Skeletal muscle satellite cell (primary cell): Measurements from ENCODE around the gene UROC1.

Source experiments
- H3K27me3 ChIP-seq: 2 replicates; pipeline ENCODE4 v1.7.0; 2013; ENCODE audit warnings: low read length; ENCODE audit not compliant: control insufficient read depth, insufficient read depth
- H3K36me3 ChIP-seq: 2 replicates; pipeline ENCODE4 v1.7.0; 2013; ENCODE audit warnings: mild to moderate bottlenecking, control low read depth, low read length; ENCODE audit not compliant: insufficient read depth
- H3K4me1 ChIP-seq: 2 replicates; pipeline ENCODE4 v1.7.0; 2013; ENCODE audit warnings: low read length; ENCODE audit not compliant: control insufficient read depth, insufficient read depth
- H3K4me2 ChIP-seq: 2 replicates; pipeline ENCODE4 v1.7.0; 2013; ENCODE audit warnings: mild to moderate bottlenecking, low read length
- H3K4me3 ChIP-seq: 2 replicates; pipeline ENCODE4 v1.7.0; 2013; ENCODE audit warnings: low read length
- H3K9ac ChIP-seq: 2 replicates; pipeline ENCODE4 v1.7.0; 2013; ENCODE audit warnings: mild to moderate bottlenecking, low read depth, low read length, moderate library complexity
- H3K9me3 ChIP-seq: replicated peaks from 2 replicates; pipeline ENCODE4 v1.7.0; 2013; ENCODE audit warnings: mild to moderate bottlenecking, control low read depth, low read length

Gene UROC1

DNA sequence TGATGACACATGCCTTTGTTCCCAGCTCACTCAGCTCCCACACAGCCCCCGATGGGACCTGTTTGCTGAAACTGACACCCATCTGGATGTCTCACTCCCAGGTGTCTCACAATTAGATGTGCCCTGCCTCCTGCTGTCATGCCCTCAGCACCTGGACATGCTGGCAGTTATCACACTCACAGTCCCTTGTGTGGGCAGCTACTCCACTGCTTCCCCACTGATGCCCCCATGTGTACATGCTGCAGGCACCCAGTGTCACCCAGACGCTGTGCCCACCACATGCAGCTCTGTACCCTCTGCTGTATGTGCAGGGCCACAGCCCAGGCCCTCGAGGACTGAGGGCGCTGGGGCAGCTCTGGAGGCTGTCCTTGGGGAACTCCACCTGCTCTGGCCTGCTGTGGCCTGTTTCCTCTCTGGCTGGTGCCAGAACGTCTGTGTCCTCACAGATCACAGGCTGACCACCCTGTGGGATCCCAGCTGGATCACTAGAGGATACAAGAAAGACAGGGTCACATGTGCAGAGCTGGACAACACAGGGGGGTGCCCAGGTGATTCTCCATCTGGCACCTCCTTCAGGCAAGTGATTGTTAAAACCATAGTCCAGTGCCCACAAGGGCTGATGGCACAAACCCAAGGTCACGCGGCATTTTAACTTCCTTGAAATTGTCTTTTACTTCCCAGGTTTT is 27.2 kb upstream of the UROC1 start:
- Histone ChIP-seq H3K4me3 (no peak overlapping the region), H3K27me3 (peaks cover 77% of the 10 kb centered on the region), H3K4me1 (peaks cover 16% of the 10 kb centered on the region), H3K9ac (no peak overlapping the region), H3K9me3 (no peaks in the 10 kb centered on the region), H3K4me2 (no peak overlapping the region), H3K36me3 (no peaks in the 10 kb centered on the region)

DNA sequence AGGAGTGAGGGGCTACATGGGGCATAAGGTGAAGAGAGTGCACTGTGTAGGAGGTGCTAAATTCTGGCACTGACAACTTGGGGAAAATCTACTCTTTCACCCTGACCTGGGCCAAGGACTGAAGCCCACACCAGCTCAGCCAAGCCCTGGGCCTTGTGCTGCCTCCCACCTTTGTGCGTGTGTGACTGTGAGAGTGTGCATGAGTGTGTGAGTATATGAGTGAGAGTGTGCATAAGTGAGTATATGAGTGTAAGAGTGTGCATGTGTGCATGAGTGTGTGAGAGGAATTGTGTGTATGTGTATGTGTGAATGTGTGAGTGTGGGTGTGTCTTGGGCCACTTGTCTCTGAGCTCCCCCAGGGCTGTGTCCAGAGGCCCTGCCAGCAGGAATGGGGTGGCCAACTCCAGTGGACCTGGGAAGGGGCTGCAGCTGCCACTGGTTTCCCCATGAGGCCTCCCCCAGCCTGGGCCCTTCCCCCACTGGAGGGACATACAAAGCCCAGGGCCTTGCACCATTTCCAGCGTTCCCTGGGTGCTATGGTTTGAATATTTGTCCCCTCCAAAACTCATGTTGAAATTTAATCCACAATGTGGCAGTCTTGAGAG is 26.0 kb upstream of the UROC1 start:
- Histone ChIP-seq H3K27me3 (peaks cover 70% of the 10 kb centered on the region), H3K9ac (no peak overlapping the region), H3K36me3 (no peaks in the 10 kb centered on the region), H3K4me1 (peaks cover 16% of the 10 kb centered on the region), H3K9me3 (no peaks in the 10 kb centered on the region), H3K4me2 (no peak overlapping the region), H3K4me3 (no peak overlapping the region)

DNA sequence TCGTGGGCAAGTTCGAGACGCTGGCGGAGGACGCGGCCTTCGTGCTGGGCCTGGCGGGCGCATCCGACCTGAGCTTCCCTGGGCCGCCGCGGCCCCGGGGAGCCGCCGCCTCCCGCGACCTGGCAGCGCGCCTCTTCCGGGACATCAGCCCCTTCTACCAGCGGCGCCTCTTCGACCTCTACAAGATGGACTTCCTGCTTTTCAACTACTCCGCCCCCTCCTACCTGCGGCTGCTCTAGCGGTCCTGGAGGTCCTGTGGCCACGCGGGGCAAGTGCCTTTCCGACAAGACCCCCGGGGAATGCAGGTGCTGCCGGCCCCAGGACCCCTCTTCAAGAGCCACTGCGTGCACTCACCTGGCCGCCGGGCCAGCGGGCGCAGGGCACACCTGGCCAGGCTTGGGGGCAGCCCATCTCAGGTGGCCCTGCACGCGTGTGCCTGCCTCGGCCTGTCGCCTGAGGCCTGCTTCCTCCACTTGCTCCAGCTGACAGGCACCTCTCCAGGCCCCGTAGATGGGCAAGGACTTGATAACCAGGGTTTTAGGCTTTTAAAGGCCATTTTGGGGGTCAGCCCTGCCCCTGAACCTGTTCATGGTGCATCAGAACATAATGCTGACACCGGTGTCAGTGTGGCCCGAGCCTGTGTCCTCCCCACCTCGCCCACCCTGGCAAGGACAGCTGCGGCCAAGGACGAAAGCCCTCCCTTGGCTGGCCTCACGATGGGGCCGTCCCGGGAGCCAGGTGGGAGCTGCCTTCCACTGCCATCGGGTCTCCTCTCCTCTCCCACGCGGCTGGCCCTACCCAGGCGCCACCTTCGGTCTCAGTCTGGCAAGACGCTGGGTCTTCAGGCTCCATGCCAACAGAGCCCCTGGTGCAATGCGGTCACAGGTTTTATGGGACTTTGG is 25.0 kb upstream of the UROC1 start:
- Histone ChIP-seq H3K4me2 (no peak overlapping the region), H3K9ac (no peak overlapping the region), H3K9me3 (no peaks in the 10 kb centered on the region), H3K36me3 (no peaks in the 10 kb centered on the region), H3K4me3 (no peak overlapping the region), H3K4me1 (peaks cover 16% of the 10 kb centered on the region), H3K27me3 (peaks cover 72% of the 10 kb centered on the region)

DNA sequence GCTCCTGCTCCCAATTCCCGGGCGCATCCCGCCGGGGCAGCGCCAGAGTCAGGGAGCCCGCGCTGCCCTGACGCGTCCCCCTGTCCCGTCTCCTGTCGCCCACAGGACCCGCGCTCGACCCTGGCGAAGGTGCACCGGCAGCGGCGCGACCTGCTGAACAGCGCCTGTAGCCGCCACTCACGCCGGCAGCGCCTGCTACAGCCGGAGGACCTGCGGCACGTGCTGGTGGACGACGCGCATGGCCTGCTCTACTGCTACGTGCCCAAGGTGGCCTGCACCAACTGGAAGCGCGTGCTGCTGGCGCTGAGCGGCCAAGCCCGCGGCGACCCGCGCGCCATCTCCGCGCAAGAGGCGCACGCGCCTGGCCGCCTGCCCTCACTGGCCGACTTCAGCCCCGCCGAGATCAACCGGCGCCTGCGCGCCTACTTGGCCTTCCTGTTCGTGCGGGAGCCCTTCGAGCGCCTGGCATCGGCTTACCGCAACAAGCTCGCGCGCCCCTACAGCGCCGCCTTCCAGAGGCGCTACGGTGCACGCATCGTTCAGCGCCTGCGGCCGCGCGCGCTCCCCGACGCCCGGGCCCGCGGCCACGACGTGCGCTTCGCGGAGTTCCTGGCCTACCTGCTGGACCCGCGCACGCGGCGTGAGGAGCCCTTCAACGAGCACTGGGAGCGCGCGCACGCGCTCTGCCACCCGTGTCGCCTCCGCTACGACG is 24.2 kb upstream of the UROC1 start:
- Histone ChIP-seq H3K4me3 (no peak overlapping the region), H3K4me1 (peaks cover 16% of the 10 kb centered on the region), H3K9me3 (no peaks in the 10 kb centered on the region), H3K27me3 (peaks cover 69% of the 10 kb centered on the region), H3K4me2 (no peak overlapping the region), H3K36me3 (no peaks in the 10 kb centered on the region), H3K9ac (no peak overlapping the region)

DNA sequence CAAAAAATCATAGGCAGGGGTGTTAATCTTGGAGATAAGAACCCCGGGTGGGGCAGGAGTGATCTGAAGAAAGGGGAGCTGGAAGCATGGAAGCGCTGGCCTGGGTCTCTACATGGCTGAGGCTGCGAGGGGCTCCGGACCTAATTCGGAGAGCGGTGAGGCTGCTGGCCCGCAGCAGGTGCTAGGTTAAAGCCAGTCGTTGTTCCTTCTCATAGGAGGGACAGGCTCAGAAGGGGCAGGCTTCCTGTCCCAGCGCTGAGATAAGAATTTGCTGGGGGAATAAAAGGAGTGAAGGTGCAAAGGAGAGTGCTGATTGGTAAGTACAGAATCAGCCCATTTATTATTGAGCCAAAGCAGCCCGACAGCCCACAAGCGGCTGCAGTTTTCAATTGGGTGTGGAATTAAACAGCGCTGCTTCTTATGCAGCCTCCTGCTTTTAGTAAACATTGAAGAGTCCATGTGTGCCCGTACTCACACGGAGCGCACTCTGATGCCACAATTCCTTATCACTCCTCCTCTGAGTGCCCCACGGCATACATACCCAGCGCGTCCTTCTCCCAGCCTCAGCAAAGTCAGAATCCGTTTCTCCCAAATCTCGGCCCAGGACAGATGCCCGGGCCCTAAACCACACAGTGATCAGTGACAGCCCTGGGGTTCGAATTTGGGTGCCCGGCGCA is 23.5 kb upstream of the UROC1 start:
- H3K27me3 ChIP-seq: peaks cover 64% of the 10 kb centered on the region
- no peaks in the 10 kb centered on the region for H3K9me3 ChIP-seq
- peak overlapping the region; percentile 32 for H3K4me2 ChIP-seq
- H3K4me1 ChIP-seq: peaks cover 16% of the 10 kb centered on the region
- H3K9ac ChIP-seq: no peak overlapping the region
- H3K36me3 ChIP-seq: no peaks in the 10 kb centered on the region
- H3K4me3 ChIP-seq: no peak overlapping the region

DNA sequence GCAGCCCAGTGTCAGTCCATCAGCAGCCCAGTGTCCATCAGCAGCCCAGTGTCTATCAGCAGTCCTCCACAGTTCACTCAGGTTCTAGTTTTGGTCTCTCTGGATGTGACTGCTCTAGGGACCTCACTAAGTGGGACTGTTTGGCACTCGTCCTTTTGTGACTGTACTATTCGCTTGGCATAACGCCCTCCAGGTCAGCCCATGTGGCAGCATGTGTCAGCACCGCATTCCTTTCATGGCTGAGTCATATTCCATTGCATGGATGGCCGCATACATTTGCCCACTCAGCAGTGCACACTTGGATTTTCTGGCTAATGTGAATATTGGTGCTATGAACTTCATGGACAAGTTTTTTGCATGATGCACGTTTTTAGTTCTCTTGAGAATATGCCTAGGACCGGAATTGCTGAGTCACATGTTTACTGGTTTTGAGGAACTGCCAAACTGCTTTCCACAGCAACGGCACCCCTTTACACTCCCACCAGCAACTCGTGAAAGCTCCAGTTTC is 22.8 kb upstream of the UROC1 start:
- Histone ChIP-seq H3K36me3 (no peaks in the 10 kb centered on the region), H3K4me2 (peak overlapping the region; percentile 32), H3K9ac (no peak overlapping the region), H3K4me3 (no peak overlapping the region), H3K4me1 (peaks cover 16% of the 10 kb centered on the region), H3K9me3 (no peaks in the 10 kb centered on the region), H3K27me3 (peaks cover 64% of the 10 kb centered on the region)

DNA sequence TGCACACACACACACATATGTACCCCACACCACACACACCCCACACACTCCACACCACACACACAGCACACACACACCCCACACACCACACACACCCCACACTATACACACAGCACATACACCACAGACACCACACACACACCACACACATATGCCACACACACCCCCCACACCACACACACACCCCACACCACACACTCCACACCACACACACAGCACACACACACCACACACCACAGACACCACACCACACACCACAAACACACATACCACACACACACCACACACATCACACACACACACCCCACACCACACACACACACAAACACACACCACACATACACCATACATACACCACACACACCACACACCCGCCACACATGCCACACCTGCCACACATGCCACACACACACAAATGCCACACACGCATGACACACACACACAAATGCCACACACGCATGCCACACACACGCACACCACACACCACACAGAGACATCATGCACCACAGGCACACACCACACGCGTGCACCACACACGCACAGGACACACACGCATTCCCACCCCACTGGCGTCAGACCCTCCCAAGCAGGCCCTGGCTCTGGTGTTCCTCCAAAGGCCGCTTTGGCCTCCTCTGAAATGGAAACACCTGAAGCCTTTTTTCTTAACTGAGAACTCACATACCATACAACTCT is 22.1 kb upstream of the UROC1 start:
- Histone ChIP-seq H3K4me1 (peaks cover 16% of the 10 kb centered on the region), H3K9me3 (no peaks in the 10 kb centered on the region), H3K36me3 (no peaks in the 10 kb centered on the region), H3K27me3 (peaks cover 64% of the 10 kb centered on the region), H3K9ac (no peak overlapping the region), H3K4me3 (no peak overlapping the region), H3K4me2 (no peak overlapping the region)

DNA sequence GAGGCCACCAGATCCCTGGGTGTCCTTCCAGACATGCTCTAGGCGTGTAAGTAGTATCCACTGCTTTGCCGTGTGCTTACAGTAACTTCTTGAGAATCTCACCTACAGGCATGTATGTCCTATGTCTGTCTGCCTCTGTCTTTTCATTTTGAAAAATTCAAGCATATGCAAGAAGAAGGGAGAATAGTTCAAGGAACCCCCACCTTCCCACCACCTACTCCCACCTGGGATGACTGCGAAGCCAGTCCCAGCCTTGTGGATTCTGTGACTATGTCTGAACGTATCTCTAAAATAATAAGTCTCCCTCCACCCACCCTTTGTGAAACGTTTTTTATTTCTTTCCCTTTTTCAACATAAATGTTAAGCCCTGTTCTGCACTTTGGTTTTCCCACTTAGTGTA is 21.4 kb upstream of the UROC1 start:
- Histone ChIP-seq H3K27me3 (peaks cover 67% of the 10 kb centered on the region), H3K9me3 (no peaks in the 10 kb centered on the region), H3K4me1 (peaks cover 16% of the 10 kb centered on the region), H3K4me3 (no peak overlapping the region), H3K4me2 (no peak overlapping the region), H3K9ac (no peak overlapping the region), H3K36me3 (no peaks in the 10 kb centered on the region)

DNA sequence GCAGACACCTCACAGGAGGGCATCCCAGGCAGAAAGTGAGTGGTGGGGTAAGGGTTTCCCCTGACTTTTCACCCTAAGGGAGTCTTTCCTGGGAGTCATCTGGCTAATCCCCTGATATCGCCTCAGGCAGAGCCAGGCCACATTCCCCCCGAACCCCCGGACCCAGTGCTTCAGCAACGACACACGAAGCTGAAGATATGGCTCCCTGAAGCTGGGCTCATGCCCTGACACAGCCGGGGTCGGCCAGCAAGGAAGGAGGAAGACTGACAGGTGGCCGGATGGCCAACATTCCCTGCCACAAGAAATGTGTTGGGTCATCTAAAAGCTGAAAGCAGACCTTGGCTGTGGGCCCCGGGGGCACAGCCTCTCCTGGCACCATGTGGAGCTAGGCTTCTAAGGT is 20.7 kb upstream of the UROC1 start:
- Histone ChIP-seq H3K4me3 (no peak overlapping the region), H3K36me3 (no peaks in the 10 kb centered on the region), H3K4me1 (peaks cover 16% of the 10 kb centered on the region), H3K27me3 (peaks cover 71% of the 10 kb centered on the region), H3K9me3 (no peaks in the 10 kb centered on the region), H3K9ac (no peak overlapping the region), H3K4me2 (no peak overlapping the region)

DNA sequence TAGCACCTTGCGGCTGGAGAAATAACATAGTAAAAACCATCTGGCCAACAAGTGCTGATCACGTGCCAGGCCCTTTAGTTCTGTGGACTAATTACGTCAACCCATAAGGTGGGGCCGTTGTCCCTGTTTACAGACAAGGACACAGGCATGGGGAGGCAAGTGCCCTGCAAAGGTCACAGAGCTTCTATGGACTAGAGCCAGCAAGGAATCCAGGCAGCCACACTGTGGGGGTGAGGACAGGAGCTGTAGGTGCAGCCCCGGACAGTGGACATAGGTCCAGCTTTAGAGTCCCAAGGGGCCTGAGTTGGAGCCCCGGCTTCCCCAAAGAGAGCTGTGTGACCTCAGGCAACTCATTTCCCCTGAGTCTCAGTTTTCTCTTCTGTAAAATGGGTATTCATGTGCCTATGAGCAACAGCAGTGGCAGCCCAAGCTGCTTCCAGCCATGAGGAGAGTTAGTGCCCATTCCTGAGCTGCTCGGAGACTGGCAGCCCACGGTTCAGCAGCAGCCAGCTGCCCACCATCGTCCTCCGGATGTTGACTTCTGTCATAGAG is 20.2 kb upstream of the UROC1 start:
- H3K36me3 ChIP-seq: no peaks in the 10 kb centered on the region
- no peak overlapping the region for H3K9ac ChIP-seq
- no peak overlapping the region for H3K4me2 ChIP-seq
- peaks cover 71% of the 10 kb centered on the region for H3K27me3 ChIP-seq
- peaks cover 16% of the 10 kb centered on the region for H3K4me1 ChIP-seq
- no peak overlapping the region for H3K4me3 ChIP-seq
- no peaks in the 10 kb centered on the region for H3K9me3 ChIP-seq
